SK-N-SH (cell line): ENCODE data around the gene SETBP1. TPM values are rescaled to one million over a fixed set of nuclear protein-coding genes. Genes with fewer than 3 reads are reported as not detected.

Experiments
- CTCF ChIA-PET: fragments of 300-600, 350-600 bp; formaldehyde crosslinking; extraction: SDS; loops from one replicate; lab custom pipeline; 2021; lab: Yijun Ruan, JAX
- POLR2A ChIA-PET: fragments of 350-600 bp; sonication (Branson Sonifier 250); formaldehyde crosslinking; extraction: SDS; loops from one replicate; lab custom pipeline; 2020; ENCODE audit warnings: antibody characterized with exemption, inconsistent platforms; lab: Yijun Ruan, JAX
- DNase-seq: peaks from one replicate; pipeline ENCODE4 v3.0.0; 2012
- H2AFZ ChIP-seq: fragments of 200-600 bp; sonication (generic); 2 replicates; pipeline ENCODE4 v1.8.1; 2016; ENCODE audit warnings: antibody characterized with exemption, mild to moderate bottlenecking, low read depth
- H3F3A ChIP-seq: fragments of 200-600 bp; sonication (generic); replicated peaks from 2 replicates; pipeline ENCODE3; 2016; ENCODE audit warnings: antibody characterized with exemption, mild to moderate bottlenecking; ENCODE audit not compliant: insufficient read depth
- H3K27ac ChIP-seq, 2 experiments: fragments of 200-500 bp in 1 of 2; fragments of 200-600 bp in 1 of 2; sonication (Bioruptor generic) in 1 of 2; sonication (generic), shearing (Covaris generic) in 1 of 2; 2 replicates each; pipeline versions ENCODE4 v1.5.1 to v1.6.1; 2014 to 2016; ENCODE audit warnings: low read depth in 2 of 2, inconsistent platforms in 1 of 2, low read length in 1 of 2, mild to moderate bottlenecking in 1 of 2, mixed read lengths in 1 of 2
- H3K27me3 ChIP-seq: fragments of 200-600 bp; sonication (generic), shearing (Covaris generic); 2 replicates; pipeline ENCODE4 v1.6.1; 2016; ENCODE audit warnings: mixed run types; ENCODE audit not compliant: insufficient read depth
- H3K36me3 ChIP-seq, 2 experiments: fragments of 200-500 bp in 1 of 2; fragments of 200-600 bp in 1 of 2; sonication (Bioruptor generic) in 1 of 2; sonication (generic) in 1 of 2; replicated peaks in 1 of 2; 2 replicates each; pipeline versions ENCODE3 to v1.5.1; 2014 to 2016; ENCODE audit warnings: low read length in 1 of 2, mild to moderate bottlenecking in 1 of 2; ENCODE audit not compliant: insufficient read depth in 2 of 2, control insufficient read depth in 1 of 2
- H3K4me1 ChIP-seq, 2 experiments: fragments of 200-500 bp in 1 of 2; fragments of 200-600 bp in 1 of 2; sonication (Bioruptor generic) in 1 of 2; sonication (generic), shearing (Covaris generic) in 1 of 2; 2 replicates each; pipeline versions ENCODE4 v1.5.1 to v1.6.1; 2014 to 2016; ENCODE audit warnings: low read depth in 1 of 2, low read length in 1 of 2, mixed run types in 1 of 2; ENCODE audit not compliant: insufficient read depth in 2 of 2, control insufficient read depth in 1 of 2
- H3K4me2 ChIP-seq: fragments of 200-600 bp; sonication (generic), shearing (Covaris generic); 2 replicates; pipeline ENCODE4 v1.6.1; 2017; ENCODE audit warnings: mixed run types
- H3K4me3 ChIP-seq, 2 experiments: fragments of 200-500 bp in 1 of 2; fragments of 200-600 bp in 1 of 2; sonication (Bioruptor generic) in 1 of 2; sonication (generic), shearing (Covaris generic) in 1 of 2; 2 replicates each; pipeline versions ENCODE4 v1.5.1 to v1.8.1; 2014 to 2016; ENCODE audit warnings: low read depth in 2 of 2, inconsistent platforms in 1 of 2, low read length in 1 of 2, mild to moderate bottlenecking in 1 of 2, mixed read lengths in 1 of 2, moderate library complexity in 1 of 2
- H3K79me2 ChIP-seq: fragments of 200-600 bp; sonication (generic); 2 replicates; pipeline ENCODE4 v1.8.1; 2017; ENCODE audit warnings: mild to moderate bottlenecking; ENCODE audit not compliant: insufficient read depth
- H3K9ac ChIP-seq: fragments of 200-600 bp; sonication (generic); 2 replicates; pipeline ENCODE4 v1.6.1; 2017; ENCODE audit warnings: mixed run types
- H3K9me2 ChIP-seq: fragments of 200-600 bp; sonication (generic); 2 replicates; pipeline ENCODE4 v1.6.1; 2017; ENCODE audit warnings: mixed run types
- H3K9me3 ChIP-seq: fragments of 200-600 bp; sonication (generic); 2 replicates; pipeline ENCODE4 v1.6.1; 2017; ENCODE audit warnings: mixed run types, mild to moderate bottlenecking, moderate library complexity
- H4K20me1 ChIP-seq: fragments of 200-600 bp; sonication (generic); 2 replicates; pipeline ENCODE4 v1.6.1; 2017; ENCODE audit warnings: mild to moderate bottlenecking, mixed run types; ENCODE audit not compliant: insufficient read depth
- CHD2 ChIP-seq: fragments of 150-350 bp; IDR thresholded peaks from 2 replicates; pipeline ENCODE4 v1.6.1; 2018; ENCODE audit warnings: low read length; ENCODE audit not compliant: partially characterized antibody
- ELF1 ChIP-seq: IDR thresholded peaks from 2 replicates; pipeline ENCODE4 v1.4.0; 2012
- EZH2phosphoT487 ChIP-seq: fragments of 200-600 bp; sonication (generic); IDR thresholded peaks from 2 replicates; pipeline ENCODE4 v1.6.1; 2017; ENCODE audit warnings: low read depth, mixed run types, mild to moderate bottlenecking, antibody characterized with exemption, moderate library complexity, borderline replicate concordance
- FOSL2 ChIP-seq: IDR thresholded peaks from 2 replicates; pipeline ENCODE4 v1.4.0; 2012; ENCODE audit warnings: low read depth, mild to moderate bottlenecking, moderate library complexity, borderline replicate concordance
- GABPA ChIP-seq: IDR thresholded peaks from 2 replicates; pipeline ENCODE4 v1.4.0; 2012; ENCODE audit warnings: low read depth, mild to moderate bottlenecking
- GATA2 ChIP-seq: sonication (generic); formaldehyde crosslinking; IDR thresholded peaks from 2 replicates; pipeline ENCODE4 v1.5.0; 2020; ENCODE audit warnings: mild to moderate bottlenecking, missing genetic modification reagents
- MAX ChIP-seq: IDR thresholded peaks from 2 replicates; pipeline ENCODE4 v1.4.0; 2012; ENCODE audit warnings: low read depth
- MXI1 ChIP-seq: IDR thresholded peaks from 2 replicates; pipeline ENCODE4 v1.6.1; 2012; ENCODE audit warnings: mild to moderate bottlenecking, low read depth, low read length, improper control_type of control experiment
- RAD21 ChIP-seq: IDR thresholded peaks from 2 replicates; pipeline ENCODE4 v1.6.1; 2012; ENCODE audit warnings: mild to moderate bottlenecking, low read length
- REST ChIP-seq: IDR thresholded peaks from 2 replicates; pipeline ENCODE4 v1.6.1; 2012; ENCODE audit warnings: mild to moderate bottlenecking, low read depth, low read length, moderate library complexity
- RFX5 ChIP-seq: IDR thresholded peaks from 2 replicates; pipeline ENCODE4 v1.6.1; 2012; ENCODE audit warnings: mild to moderate bottlenecking, improper control_type of control experiment, low read length
- RXRA ChIP-seq: IDR thresholded peaks from 2 replicates; pipeline ENCODE4 v1.4.0; 2012; ENCODE audit warnings: low read depth, mild to moderate bottlenecking, borderline replicate concordance
- SIN3A ChIP-seq: IDR thresholded peaks from 2 replicates; pipeline ENCODE4 v1.6.1; 2012; ENCODE audit warnings: low read depth, mild to moderate bottlenecking, low read length, moderate library complexity, borderline replicate concordance
- SMC3 ChIP-seq: IDR thresholded peaks from 2 replicates; pipeline ENCODE4 v1.6.1; 2012; ENCODE audit warnings: low read depth, low read length, improper control_type of control experiment
- TAF1 ChIP-seq: IDR thresholded peaks from 2 replicates; pipeline ENCODE4 v1.6.1; 2012; ENCODE audit warnings: low read depth, mild to moderate bottlenecking, low read length, moderate library complexity, borderline replicate concordance
- ZBTB33 ChIP-seq: IDR thresholded peaks from 2 replicates; pipeline ENCODE4 v1.4.0; 2012; ENCODE audit warnings: low read depth, borderline replicate concordance
- WGBS: methylation state at CpG from one replicate; pipeline ENCODE4 v1.1.6; 2017; ENCODE audit warnings: low lambda C conversion rate; 5-methylcytosine and 5-hydroxymethylcytosine counted together
- polyA plus RNA-seq, 3 experiments: library from polyadenylated mRNA; depleted of rRNA; stranded (reverse); fragments of >200 nt; gene quantifications; 2 replicates each; pipeline ENCODE4 v1.2.3, GENCODE V29; 2012
- TF ChIP-seq, protein P1 (sequence below): fragments of 150-350 bp; IDR thresholded peaks from 2 replicates; pipeline ENCODE4 v1.6.1; 2017; ENCODE audit warnings: antibody characterized with exemption, low read length, low read depth, borderline replicate concordance

Gene SETBP1
- polyA plus RNA-seq, 1 of the 3 experiments (the other 2 are of a cell fraction): 3.0 TPM

- ChIA-PET POLR2A (no interaction called here), CTCF (interaction anchor here (1.2 kb wide), 1 partner anchor 10 kb away, joined by 3 read pairs; no protein-coding TSS in a partner anchor)
- Histone ChIP-seq H3K9me2 (no peaks in the 10 kb centered on the region), H2AFZ (no peak overlapping the region), H3K9ac (no peak overlapping the region), H3K27ac (no peak overlapping the region), H3F3A (no peaks in the 10 kb centered on the region), H3K4me2 (no peak overlapping the region), H3K79me2 (no peaks in the 10 kb centered on the region; the same call in 1 of the 2 replicates), H3K4me1 (peaks cover 7 to 10% of the 10 kb centered on the region in 2 experiments; a peak in 2 of 4 replicates), H3K4me3 (no peak overlapping the region), H4K20me1 (no peaks in the 10 kb centered on the region), H3K27me3 (no peaks in the 10 kb centered on the region), H3K36me3 (peaks cover 5 to 10% of the 10 kb centered on the region in 2 experiments), H3K9me3 (no peaks in the 10 kb centered on the region)
- no peak for DNase-seq
- TF ChIP-seq ELF1 (no peak), CHD2 (no peak)
- 100% methylated on average over 2 of the region's 2 CpGs for WGBS
Observed at GRCh38 chr18:44705075-44705675, 24.5 kb downstream of the SETBP1 start.

- no peak for DNase-seq
- no peak overlapping the region for H3K4me3 ChIP-seq
- no peak overlapping the region for H3K27ac ChIP-seq
- no peaks in the 10 kb centered on the region for H3K27me3 ChIP-seq
- H3K79me2 ChIP-seq: no peaks in the 10 kb centered on the region; the same call in 1 of the 2 replicates
- no peaks in the 10 kb centered on the region for H4K20me1 ChIP-seq
- H3K9ac ChIP-seq: no peak overlapping the region
- peaks cover 0 to 7% of the 10 kb centered on the region in 2 experiments for H3K36me3 ChIP-seq
- POLR2A ChIA-PET: no interaction called here
- no peaks in the 10 kb centered on the region for H3K9me2 ChIP-seq
- no peaks in the 10 kb centered on the region for H3F3A ChIP-seq
- no peaks in the 10 kb centered on the region for H3K4me1 ChIP-seq
- no peaks in the 10 kb centered on the region for H3K9me3 ChIP-seq
- no peak overlapping the region for H2AFZ ChIP-seq
- WGBS: 91% methylated on average over 9 of the region's 9 CpGs
- no peak overlapping the region for H3K4me2 ChIP-seq
- CTCF ChIA-PET: interaction anchor here (1.0 kb wide), 1 partner anchor 26 kb away, joined by 3 read pairs; no protein-coding TSS in a partner anchor
- no peak for TF ChIP-seq GATA2 (CRISPR knock-in tag)
- no peak for TF ChIP-seq MAX
- no peak for TF ChIP-seq REST
- TF ChIP-seq CHD2: no peak
- TF ChIP-seq GABPA: no peak
- no peak for TF ChIP-seq ZBTB33
- no peak for TF ChIP-seq MXI1
- TF ChIP-seq RFX5: no peak
- no peak for TF ChIP-seq FOSL2
- no peak for TF ChIP-seq RAD21
- no peak for TF ChIP-seq SMC3
- no peak for TF ChIP-seq EZH2phosphoT487
- no peak for TF ChIP-seq SIN3A
- TF ChIP-seq RXRA: no peak
- TF ChIP-seq, protein P1, sequence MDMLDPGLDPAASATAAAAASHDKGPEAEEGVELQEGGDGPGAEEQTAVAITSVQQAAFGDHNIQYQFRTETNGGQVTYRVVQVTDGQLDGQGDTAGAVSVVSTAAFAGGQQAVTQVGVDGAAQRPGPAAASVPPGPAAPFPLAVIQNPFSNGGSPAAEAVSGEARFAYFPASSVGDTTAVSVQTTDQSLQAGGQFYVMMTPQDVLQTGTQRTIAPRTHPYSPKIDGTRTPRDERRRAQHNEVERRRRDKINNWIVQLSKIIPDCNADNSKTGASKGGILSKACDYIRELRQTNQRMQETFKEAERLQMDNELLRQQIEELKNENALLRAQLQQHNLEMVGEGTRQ: no peak
- TF ChIP-seq TAF1: no peak
Observed at GRCh38 chr18:44708451-44709083, 27.9 kb downstream of the SETBP1 start.
